GM21447 (cell line): ENCODE results near the gene IFNA4.
"Not testable (repeated sequence)": the region's sequence is repeated elsewhere in the genome, so short reads cannot be mapped to it uniquely, and the experiment has no call there.

ENCODE experiments used
- ATAC-seq: cut with Tn5 transposase; IDR thresholded peaks from one replicate; pipeline ENCODE4 v1.9.1; 2021; ENCODE audit not compliant: unreplicated experiment

The IFNA4 gene

DNA sequence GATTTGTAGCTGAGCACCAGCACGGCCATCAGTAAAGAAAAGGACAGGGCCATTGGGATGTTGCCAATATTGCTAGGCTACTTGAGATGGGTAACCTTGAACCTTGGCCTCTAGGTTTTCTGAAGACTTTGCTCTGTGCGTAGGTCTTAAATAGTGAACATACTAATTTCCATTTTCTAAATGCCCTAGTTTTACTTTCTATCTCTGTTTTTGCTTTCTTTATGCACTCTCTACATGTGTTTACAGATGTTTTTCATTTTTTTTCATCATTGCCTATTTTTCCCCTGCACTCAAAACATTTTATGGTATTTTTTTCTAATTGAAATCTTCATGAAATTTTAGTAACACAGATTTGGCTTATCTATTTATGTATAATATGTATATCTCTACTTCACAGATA is 20.8 kb downstream of the IFNA4 start, which contains the start of gene IFNA21:
Gene IFNA21, minus strand, starts transcription at position 101 of the 400 bp plus-strand sequence. Its CDS starts 48 bp downstream, at position 53.
- ATAC-seq: not testable (repeated sequence)

DNA sequence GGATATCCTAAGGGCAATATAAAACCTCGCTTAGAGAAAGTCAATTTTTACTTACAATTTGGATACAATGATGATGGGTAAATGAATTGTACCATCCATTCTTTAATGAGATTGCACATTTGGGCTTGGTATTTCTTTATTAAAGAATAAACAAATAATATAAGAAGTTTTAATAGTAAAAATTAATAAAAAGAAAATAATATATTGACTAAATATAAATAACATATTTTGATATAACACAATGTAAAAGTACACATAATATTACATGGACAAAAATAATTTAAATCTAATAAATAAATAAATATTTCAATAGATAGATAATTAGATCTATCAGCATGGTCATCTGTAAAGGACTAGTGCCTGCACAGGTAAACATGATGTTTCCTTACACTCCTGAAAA is 21.9 kb downstream of the IFNA4 start:
- ATAC-seq: no peak

DNA sequence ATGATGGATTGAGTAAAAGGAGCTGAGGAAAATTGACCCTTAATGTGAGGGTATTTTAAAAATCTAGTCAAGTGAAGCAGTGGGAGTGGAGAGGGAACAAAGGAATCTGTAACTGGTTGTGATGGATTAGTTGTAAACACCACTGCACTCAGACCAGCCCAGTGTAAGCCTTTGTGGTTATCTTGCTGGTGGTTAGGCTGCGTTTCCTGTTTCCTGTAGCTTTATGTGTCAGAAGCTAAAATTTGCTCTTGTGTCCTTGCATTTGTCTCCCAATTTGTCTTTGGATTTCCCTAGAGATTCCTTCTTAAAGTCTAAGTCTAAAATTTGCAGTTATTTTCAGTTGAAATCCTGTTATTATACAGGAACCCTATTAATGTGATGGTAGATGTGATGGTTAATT is 27.2 kb downstream of the IFNA4 start:
- ATAC-seq: peak; percentile 96

DNA sequence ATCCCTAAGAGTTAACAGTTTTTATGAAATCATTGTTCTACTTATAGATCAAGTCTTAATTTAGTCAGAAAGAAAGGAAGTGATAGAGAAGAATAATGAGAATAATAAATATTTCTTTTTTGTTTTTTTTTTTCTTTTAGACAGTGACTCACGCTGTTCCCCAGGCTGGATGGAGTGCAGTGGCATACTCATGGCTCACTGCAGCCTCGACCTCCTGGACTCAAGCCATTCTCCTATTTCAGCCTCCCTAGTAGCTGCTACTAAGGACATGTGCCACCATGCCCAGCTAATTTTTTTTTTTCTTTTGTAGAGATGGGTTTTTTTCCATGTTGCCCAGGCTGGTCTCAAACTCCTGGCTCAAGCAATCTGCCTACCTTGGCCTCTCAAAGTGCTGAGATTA is 31.9 kb downstream of the IFNA4 start:
- ATAC-seq: no peak

DNA sequence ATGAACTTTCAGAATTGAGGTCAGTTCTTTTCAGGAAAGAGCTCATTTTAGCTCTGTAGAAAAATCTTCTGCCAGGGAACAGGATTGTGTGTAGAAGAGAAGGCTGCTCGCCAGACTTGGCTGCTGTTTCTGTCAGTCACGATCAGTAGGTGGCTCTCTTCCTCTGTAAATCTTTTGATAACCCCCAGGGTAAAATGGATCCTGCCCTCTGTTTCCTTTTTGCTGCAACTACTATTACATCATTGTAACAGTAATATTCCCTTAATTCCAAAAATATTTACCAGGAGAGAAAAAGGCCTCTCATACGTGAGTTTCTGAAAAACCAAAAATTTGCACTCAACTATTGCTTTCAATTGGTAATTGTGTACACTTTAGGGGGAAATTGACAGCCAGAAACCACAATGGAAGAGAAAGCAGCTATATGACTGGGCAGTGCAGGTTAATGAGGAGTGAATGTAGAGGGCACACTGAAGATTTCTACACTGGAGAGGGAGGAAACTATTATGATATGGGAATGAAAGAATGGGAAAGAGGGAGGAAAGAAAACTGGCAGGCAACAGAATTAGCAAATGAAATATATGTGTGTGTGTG is 33.3 kb downstream of the IFNA4 start:
- ATAC-seq: peak; percentile 91

DNA sequence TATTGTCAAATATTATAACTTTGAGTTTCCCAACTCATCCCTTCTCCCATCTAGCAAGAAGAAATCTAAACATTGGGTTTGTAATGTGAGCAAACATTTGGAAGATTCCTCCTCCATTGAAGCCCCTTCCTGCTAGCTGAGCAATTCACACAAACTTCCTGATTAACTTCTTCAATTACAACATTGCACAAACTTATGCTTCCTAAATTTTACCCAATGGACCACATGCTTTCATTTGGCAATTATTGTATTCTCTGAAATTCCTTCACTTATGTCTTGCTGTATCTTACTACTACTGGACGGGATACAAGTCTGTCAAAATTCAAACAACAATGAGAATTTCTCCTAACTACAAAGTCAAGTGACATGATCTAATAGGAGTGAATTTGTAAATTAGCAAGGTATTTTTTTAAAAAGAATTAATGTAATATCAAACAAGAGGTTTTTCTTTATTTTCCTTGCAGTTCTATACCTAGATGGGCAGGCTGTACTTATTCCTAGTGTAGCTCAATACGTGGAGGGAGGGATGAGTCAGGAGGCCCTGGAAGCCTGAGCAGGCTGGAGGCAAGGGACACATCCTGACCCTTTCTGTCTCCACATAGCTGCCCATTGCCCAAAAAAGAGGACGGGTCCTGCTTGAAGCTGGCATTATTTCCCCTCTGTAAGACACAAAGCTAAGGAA is 33.9 kb downstream of the IFNA4 start:
- peak; percentile 38 for ATAC-seq

DNA sequence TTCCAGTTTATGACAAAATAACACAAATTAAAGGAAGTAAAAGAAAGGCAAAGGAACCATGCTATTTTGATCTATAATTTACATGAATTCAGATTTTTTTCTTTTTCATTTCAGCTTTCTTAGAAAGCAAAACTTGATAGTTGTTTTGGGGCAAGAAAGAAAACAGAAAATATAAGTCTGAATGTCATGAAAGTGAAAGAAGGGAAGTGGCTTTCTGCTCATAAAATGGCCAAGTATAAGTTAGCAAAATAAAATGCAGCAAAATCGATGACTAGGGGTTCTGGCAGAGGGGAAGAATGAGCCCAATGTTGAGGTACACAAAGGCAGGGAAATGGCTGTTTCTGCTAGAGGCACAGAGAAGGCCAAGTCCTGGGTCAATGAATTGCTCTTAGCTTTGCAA is 42.8 kb downstream of the IFNA4 start:
- no peak for ATAC-seq

DNA sequence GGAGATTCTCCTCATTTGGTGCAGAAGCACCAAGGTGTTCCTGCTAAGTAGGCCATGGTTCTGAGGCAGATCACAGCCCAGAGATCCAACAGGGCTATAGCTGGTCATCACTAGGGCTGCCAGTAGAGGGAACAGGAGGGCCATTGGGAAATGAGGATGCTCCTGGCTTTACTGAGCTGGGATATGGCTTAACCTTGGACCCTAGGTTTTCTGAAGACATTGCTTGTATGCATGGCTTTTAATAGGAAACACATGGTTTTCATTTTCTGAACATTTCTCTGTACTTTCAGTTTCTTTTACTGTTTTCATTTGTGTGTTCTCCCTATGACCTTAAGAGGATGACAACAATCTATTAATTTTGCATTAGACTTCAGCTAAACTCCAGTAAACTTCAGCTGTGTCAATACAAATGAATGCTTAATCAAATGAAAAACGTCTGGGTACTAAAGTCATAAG is 45.9 kb downstream of the IFNA4 start, which contains the start of gene IFNW1:
Gene IFNW1, minus strand, starts transcription at position 406 of the 456 bp plus-strand sequence. Its CDS starts 262 bp downstream, at position 144.
- ATAC-seq: peak; percentile 74

DNA sequence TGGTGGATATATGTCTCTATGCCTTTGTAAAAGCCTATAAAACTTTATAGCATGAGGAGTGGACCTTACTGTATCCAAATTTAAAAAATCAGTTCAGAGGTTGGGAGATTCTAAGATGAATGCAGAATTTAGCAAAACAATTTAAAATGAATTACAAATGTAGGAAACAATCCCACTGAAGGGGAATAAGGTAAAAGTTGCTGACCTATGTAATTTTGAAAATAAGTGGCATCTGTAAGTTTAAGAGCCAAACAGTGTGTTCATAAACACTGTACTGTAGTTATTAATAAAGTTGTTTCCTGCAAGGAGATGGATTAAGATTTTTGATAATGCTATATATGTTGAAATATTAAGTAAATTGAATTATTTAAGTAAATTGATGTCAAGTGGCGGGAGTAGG is 50.4 kb downstream of the IFNA4 start:
- no peak for ATAC-seq
